ENCODE results near the gene TMEM61.

DNA sequence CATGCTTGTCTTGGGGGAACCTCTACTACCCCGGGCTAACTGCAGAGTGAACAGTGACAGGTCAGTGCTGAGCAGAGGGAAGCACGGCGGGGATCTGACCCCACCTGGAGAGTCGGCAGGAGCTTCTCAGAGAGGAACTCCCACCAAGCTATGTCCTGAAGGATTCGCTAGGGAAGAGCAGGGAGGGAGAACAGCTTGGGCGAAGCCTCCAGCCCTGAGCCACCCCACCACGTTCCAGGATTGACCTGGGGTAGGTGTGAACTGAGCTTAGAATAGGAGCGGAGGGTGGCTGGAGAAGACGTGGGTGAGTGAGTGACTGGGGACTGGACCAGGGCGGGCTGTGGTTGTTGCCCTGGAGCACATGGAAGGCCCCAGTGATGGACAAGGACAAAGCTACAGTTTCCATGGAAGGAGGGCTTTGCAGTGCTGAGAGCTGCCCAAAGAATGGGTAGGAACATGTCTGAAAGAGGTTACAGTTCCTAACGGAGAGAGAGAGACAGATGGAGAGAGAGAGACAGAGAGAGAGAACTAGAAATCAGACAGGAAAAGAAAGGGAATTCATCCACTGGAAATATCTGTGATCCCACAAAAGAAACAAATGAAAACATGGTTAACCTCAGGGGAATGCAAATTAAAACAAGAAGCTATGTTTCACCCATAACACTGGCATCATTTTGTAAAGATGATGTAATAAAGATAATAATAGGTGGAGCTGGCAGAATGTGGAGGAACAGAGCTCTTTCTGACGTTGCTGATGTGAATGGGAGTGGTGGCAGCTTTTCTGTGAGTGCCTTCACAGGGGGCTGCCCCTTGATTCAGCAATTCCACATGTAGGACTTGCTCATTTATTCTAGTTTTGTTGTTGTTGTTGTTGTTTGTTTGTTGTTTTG, 35.5 kb downstream of the TMEM61 start:
- TF ChIP-seq, protein P1, sequence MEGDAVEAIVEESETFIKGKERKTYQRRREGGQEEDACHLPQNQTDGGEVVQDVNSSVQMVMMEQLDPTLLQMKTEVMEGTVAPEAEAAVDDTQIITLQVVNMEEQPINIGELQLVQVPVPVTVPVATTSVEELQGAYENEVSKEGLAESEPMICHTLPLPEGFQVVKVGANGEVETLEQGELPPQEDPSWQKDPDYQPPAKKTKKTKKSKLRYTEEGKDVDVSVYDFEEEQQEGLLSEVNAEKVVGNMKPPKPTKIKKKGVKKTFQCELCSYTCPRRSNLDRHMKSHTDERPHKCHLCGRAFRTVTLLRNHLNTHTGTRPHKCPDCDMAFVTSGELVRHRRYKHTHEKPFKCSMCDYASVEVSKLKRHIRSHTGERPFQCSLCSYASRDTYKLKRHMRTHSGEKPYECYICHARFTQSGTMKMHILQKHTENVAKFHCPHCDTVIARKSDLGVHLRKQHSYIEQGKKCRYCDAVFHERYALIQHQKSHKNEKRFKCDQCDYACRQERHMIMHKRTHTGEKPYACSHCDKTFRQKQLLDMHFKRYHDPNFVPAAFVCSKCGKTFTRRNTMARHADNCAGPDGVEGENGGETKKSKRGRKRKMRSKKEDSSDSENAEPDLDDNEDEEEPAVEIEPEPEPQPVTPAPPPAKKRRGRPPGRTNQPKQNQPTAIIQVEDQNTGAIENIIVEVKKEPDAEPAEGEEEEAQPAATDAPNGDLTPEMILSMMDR (IDR thresholded peaks at IDR 0.05) = no peak
- TF ChIP-seq POLR2A (IDR thresholded peaks at IDR 0.05) = no peak

Measured in upper lobe of left lung (tissue), 4 donors.